PC-3 (cell line): ENCODE measurements around the gene KIF15. TPM values are rescaled to one million over a fixed set of nuclear protein-coding genes. Genes with fewer than 3 reads are reported as not detected.

Source experiments
- ATAC-seq: fragments of 200-7000 bp; cut with Tn5 transposase; 2 replicates; pipeline ENCODE4 v1.9.1; 2020; ENCODE audit warnings: mild to moderate bottlenecking, moderate library complexity
- BruUV-seq: library from RNA; stranded (reverse); fragments of 400-500 nt; replicated peaks from 2 replicates; lab custom pipeline; 2021; lab: Mats Ljungman, UMichigan
- CTCF ChIA-PET: fragments of 300-600 bp; sonication (Branson Sonifier 250); formaldehyde crosslinking; loops from one replicate; lab custom pipeline; 2022; ENCODE audit warnings: antibody characterized with exemption; lab: Charles Lee
- POLR2A ChIA-PET: fragments of 300-600 bp; sonication (Branson Sonifier 250); formaldehyde crosslinking; loops from one replicate; lab custom pipeline; 2022; ENCODE audit warnings: antibody characterized with exemption; ENCODE audit not compliant: unreplicated experiment; lab: Charles Lee
- DNase-seq: peaks from one replicate; pipeline ENCODE4 v3.0.0-alpha.2; 2015
- H2AFZ ChIP-seq: fragments of 300-600 bp; sonication (generic); 2 replicates; pipeline ENCODE4 v1.6.0; 2016; ENCODE audit warnings: antibody characterized with exemption, low read length
- H3F3A ChIP-seq: fragments of 300-600 bp; sonication (generic); one replicate; pipeline ENCODE4 v1.6.0; 2017; ENCODE audit warnings: antibody characterized with exemption, low read length, control low read depth, mild to moderate bottlenecking; ENCODE audit not compliant: unreplicated experiment
- H3K27ac ChIP-seq: fragments of 300-600 bp; sonication (generic); 2 replicates; pipeline ENCODE4 v1.5.1; 2016; ENCODE audit warnings: mild to moderate bottlenecking, low read length
- H3K27me3 ChIP-seq: fragments of 300-600 bp; sonication (generic); 2 replicates; pipeline ENCODE4 v1.6.1; 2016; ENCODE audit warnings: low read length, mixed read lengths
- H3K36me3 ChIP-seq: fragments of 300-600 bp; sonication (generic); 2 replicates; pipeline ENCODE4 v1.6.1; 2016; ENCODE audit warnings: low read depth, mixed run types, low read length, mixed read lengths
- H3K4me1 ChIP-seq: fragments of 300-600 bp; sonication (generic); 2 replicates; pipeline ENCODE4 v1.5.1; 2016; ENCODE audit warnings: low read length; ENCODE audit not compliant: insufficient read depth
- H3K4me2 ChIP-seq: fragments of 300-600 bp; sonication (generic); 2 replicates; pipeline ENCODE4 v1.6.0; 2016; ENCODE audit warnings: low read length
- H3K4me3 ChIP-seq: fragments of 300-600 bp; sonication (generic); 2 replicates; pipeline ENCODE4 v1.5.1; 2016; ENCODE audit warnings: mild to moderate bottlenecking, low read length, mixed read lengths
- H3K79me2 ChIP-seq: fragments of 300-600 bp; sonication (generic); 2 replicates; pipeline ENCODE4 v1.6.1; 2017; ENCODE audit warnings: low read length, mixed read lengths
- H3K9ac ChIP-seq: fragments of 300-600 bp; sonication (generic); 2 replicates; pipeline ENCODE4 v1.6.0; 2016; ENCODE audit warnings: mild to moderate bottlenecking, low read length
- H3K9me2 ChIP-seq: fragments of 300-600 bp; sonication (generic); replicated peaks from 2 replicates; pipeline ENCODE4 v1.6.1; 2016; ENCODE audit warnings: mixed run types, low read length, mixed read lengths
- H3K9me3 ChIP-seq: fragments of 300-600 bp; sonication (generic); 2 replicates; pipeline ENCODE4 v1.6.1; 2016; ENCODE audit warnings: low read length, mixed read lengths
- H4K20me1 ChIP-seq: fragments of 300-600 bp; sonication (generic); 2 replicates; pipeline ENCODE4 v1.6.1; 2016; ENCODE audit warnings: low read length, mixed read lengths
- EZH2 ChIP-seq: fragments of 300-600 bp; sonication (generic); IDR thresholded peaks from one replicate; pipeline ENCODE4 v1.6.1; 2017; ENCODE audit warnings: antibody characterized with exemption, mild to moderate bottlenecking, low read length; ENCODE audit not compliant: unreplicated experiment
- EZH2phosphoT487 ChIP-seq: fragments of 300-600 bp; sonication (generic); IDR thresholded peaks from 2 replicates; pipeline ENCODE4 v1.6.1; 2018; ENCODE audit warnings: mild to moderate bottlenecking, antibody characterized with exemption, low read length, borderline replicate concordance
- intact Hi-C: fragments of 100-400 bp; cut with micrococcal nuclease; formaldehyde crosslinking; loops from 2 replicates; pipeline ENCODE4 v1.9.0; 2023
- total RNA-seq: library from RNA; depleted of rRNA; stranded (reverse); fragments of >200 nt; gene quantifications from 2 replicates; pipeline ENCODE4 v1.2.3, GENCODE V29; 2014
- TF ChIP-seq, protein P1 (sequence below): fragments of 300-600 bp; sonication (generic); conservative IDR thresholded peaks from 2 replicates; pipeline ENCODE4 v1.5.1; 2017; ENCODE audit warnings: antibody characterized with exemption, low read depth, mild to moderate bottlenecking, low read length

Gene KIF15
- total RNA-seq, 1 experiment from 2014 or later, result 19.1 TPM

DNA sequence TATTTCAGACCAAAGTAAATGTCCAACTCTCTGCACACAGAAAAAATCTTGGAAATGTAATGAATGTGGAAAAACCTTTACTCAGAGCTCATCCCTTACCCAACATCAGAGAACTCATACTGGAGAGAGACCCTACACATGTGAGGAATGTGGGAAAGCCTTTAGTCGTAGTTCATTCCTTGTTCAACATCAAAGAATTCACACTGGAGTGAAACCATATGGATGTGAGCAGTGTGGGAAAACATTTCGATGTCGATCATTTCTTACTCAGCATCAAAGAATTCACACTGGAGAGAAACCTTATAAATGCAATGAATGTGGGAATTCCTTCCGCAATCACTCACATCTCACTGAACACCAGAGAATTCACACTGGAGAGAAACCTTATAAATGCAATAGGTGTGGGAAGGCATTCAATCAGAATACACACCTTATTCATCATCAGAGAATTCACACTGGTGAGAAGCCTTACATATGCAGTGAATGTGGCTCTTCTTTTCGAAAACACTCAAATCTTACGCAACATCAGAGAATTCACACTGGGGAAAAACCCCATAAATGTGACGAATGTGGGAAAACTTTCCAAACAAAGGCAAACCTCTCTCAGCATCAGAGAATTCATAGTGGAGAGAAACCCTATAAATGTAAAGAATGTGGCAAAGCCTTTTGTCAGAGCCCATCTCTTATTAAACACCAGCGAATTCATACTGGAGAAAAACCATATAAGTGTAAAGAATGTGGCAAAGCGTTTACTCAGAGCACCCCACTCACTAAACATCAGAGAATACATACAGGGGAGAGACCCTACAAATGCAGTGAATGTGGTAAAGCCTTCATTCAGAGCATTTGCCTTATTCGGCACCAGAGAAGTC, 40.1 kb upstream of the KIF15 start:
- ChIA-PET POLR2A (no interaction called here), CTCF (no interaction called here)
- intact Hi-C loops, result no loop called here
- DNase-seq (no peak), ATAC-seq (no peak)
- Histone ChIP-seq H3K4me3 (no peak overlapping the region), H3K36me3 (peaks cover 6% of the 10 kb centered on the region; the same call in 1 of the 2 replicates), H3K4me1 (no peaks in the 10 kb centered on the region), H3K27me3 (no peaks in the 10 kb centered on the region), H3K9ac (no peak overlapping the region), H3K27ac (no peak overlapping the region), H3F3A (no peaks in the 10 kb centered on the region), H3K9me2 (no peaks in the 10 kb centered on the region), H3K79me2 (no peaks in the 10 kb centered on the region), H3K9me3 (peaks cover 79% of the 10 kb centered on the region), H2AFZ (no peak overlapping the region), H4K20me1 (no peaks in the 10 kb centered on the region), H3K4me2 (no peak overlapping the region)
- TF ChIP-seq EZH2phosphoT487 (no peak), EZH2 (no peak)
- TF ChIP-seq, protein P1, sequence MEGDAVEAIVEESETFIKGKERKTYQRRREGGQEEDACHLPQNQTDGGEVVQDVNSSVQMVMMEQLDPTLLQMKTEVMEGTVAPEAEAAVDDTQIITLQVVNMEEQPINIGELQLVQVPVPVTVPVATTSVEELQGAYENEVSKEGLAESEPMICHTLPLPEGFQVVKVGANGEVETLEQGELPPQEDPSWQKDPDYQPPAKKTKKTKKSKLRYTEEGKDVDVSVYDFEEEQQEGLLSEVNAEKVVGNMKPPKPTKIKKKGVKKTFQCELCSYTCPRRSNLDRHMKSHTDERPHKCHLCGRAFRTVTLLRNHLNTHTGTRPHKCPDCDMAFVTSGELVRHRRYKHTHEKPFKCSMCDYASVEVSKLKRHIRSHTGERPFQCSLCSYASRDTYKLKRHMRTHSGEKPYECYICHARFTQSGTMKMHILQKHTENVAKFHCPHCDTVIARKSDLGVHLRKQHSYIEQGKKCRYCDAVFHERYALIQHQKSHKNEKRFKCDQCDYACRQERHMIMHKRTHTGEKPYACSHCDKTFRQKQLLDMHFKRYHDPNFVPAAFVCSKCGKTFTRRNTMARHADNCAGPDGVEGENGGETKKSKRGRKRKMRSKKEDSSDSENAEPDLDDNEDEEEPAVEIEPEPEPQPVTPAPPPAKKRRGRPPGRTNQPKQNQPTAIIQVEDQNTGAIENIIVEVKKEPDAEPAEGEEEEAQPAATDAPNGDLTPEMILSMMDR, result no peak
- no TSS peak for BruUV-seq

DNA sequence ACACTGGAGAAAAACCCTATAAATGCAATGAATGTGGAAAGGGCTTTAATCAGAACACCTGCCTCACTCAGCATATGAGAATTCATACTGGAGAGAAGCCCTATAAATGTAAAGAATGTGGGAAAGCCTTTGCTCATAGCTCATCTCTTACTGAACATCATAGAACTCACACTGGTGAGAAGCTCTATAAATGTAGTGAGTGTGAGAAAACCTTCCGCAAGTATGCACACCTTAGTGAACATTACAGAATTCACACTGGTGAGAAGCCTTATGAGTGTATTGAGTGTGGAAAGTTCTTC, 39.5 kb upstream of the KIF15 start:
- ATAC-seq (no peak), DNase-seq (no peak)
- CTCF ChIA-PET, result no interaction called here
- intact Hi-C loops, result no loop called here
- no peaks in the 10 kb centered on the region for H4K20me1 ChIP-seq
- no peaks in the 10 kb centered on the region for H3K79me2 ChIP-seq
- H3K4me3 ChIP-seq, result no peak overlapping the region
- H2AFZ ChIP-seq, result no peak overlapping the region
- H3F3A ChIP-seq, result no peaks in the 10 kb centered on the region
- peaks cover 74% of the 10 kb centered on the region for H3K9me3 ChIP-seq
- BruUV-seq, result no TSS peak
- H3K9me2 ChIP-seq, result no peaks in the 10 kb centered on the region
- no peak overlapping the region for H3K4me2 ChIP-seq
- no peaks in the 10 kb centered on the region for H3K4me1 ChIP-seq
- POLR2A ChIA-PET, result no interaction called here
- H3K36me3 ChIP-seq, result peaks cover 2% of the 10 kb centered on the region; the same call in 1 of the 2 replicates
- TF ChIP-seq EZH2phosphoT487 (no peak), EZH2 (no peak)
- TF ChIP-seq, protein P1, result no peak
- no peaks in the 10 kb centered on the region for H3K27me3 ChIP-seq
- H3K27ac ChIP-seq, result no peak overlapping the region
- H3K9ac ChIP-seq, result no peak overlapping the region

DNA sequence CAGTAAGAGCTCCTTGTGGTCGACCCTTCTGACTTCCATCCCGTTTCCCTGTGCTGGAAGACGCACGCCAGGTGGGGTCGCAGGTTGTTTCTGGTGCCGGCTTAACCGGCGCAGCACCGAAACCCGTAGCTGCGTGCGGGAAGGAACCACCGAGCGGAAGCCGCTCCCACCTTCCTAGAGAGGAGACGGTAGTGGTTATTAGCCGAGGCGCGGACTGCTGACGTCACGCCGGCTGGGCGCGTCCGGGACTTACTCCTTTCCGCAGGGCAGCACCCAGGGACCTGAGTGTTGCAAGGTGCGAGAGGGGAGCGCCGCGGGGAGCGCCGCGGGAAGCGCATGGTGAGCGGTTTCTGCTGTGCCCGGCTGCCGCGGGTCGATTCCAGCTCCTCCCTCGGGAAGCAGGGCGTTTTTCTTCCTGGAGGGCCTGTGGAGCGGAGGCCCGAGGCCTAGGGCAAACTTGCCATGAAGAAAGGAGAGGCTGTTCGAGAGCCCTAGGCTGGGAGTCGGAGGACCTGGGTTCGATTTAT, 32.1 kb upstream of the KIF15 start, which contains the start of gene ZNF501:
TSS of gene ZNF501 (plus strand) at position 252 of the 527 bp plus-strand sequence. CDS start 4,787 bp downstream, outside the sequence.
- Histone ChIP-seq H2AFZ (no peak within 1 kb of the TSS), H3K27me3 (no peaks in the 10 kb centered on the region), H4K20me1 (no peaks in the 10 kb centered on the region), H3K27ac (no peak within 1 kb of the TSS), H3K79me2 (no peaks in the 10 kb centered on the region), H3K4me1 (no peaks in the 10 kb centered on the region), H3K9ac (no peak within 1 kb of the TSS), H3F3A (no peaks in the 10 kb centered on the region), H3K4me2 (no peak within 1 kb of the TSS), H3K9me3 (peaks cover 60% of the 10 kb centered on the region), H3K36me3 (0 out of 2 replicates have a peak, but pooled peaks cover 3% of the 10 kb centered on the region), H3K9me2 (no peaks in the 10 kb centered on the region), H3K4me3 (no peak within 1 kb of the TSS)
- ATAC-seq, result no peak
- ChIA-PET POLR2A (no interaction called here), CTCF (no interaction called here)
- no TSS peak for BruUV-seq
- DNase-seq, result no peak
- no peak for TF ChIP-seq EZH2
- TF ChIP-seq, protein P1, result no peak
- no peak for TF ChIP-seq EZH2phosphoT487
- intact Hi-C loops, result no loop called here
